ENCODE data around the gene HTR6.

GRCh38 chr1:19708567-19709110 is 44.0 kb downstream of the HTR6 start:
- TF ChIP-seq CTCF (conservative IDR thresholded peaks at IDR 0.05) (no peak), EZH2 (IDR thresholded peaks at IDR 0.05; ENCODE audit: low read depth) (no peak)

All from PC-9 (cell line).